ENCODE measurements around the gene AKAP8L. TPM values are rescaled to one million over a fixed set of nuclear protein-coding genes. Genes with fewer than 3 reads are reported as not detected.

AKAP8L gene
- total and polyA plus RNA-seq, 2 of the 8 experiments (the other 6 are each of a cell fraction or from before 2014, with no cell fraction given): 75.1 to 138 TPM

DNA sequence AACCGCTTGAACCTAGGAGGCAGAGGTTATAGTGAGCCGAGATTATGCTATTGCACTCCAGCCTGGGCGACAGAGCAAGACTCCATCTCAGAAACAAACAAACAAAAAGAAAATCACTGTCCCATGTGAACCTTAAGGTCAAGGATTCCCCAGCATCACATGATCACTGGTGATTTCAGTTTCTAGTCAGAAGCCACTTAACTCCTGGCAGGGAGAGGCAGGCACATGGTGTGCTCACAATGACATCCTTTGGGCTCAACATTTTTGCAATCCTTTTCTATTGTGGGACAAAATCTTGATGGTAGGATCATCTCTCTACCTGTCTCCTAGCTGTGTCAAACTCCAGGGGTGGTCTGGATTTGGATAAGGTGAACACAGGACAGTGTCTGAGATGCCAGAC is 51.3 kb downstream of the AKAP8L start:
- Histone ChIP-seq H3K23ac (ENCODE audit: insufficient read length) (no peak overlapping the region), H3K14ac (ENCODE audit: insufficient read length) (no peak overlapping the region), H4K20me1 (replicated peaks in 1 of 2; ENCODE audit: control insufficient read depth in 1 of 2, insufficient read depth in 2 of 2, low read length in 2 of 2) (peaks cover 4% of the 10 kb centered on the region in 2 experiments), H4K5ac (ENCODE audit: insufficient read length, low read depth, low read length) (no peak overlapping the region), H3K18ac (ENCODE audit: extremely low read depth, low read length) (no peak overlapping the region), H3K9me3 (ENCODE audit: insufficient read depth in 2 of 2, low read depth in 1 of 2, low read length in 1 of 2) (no peaks in the 10 kb centered on the region; a peak in 1 of 4 replicates), H3K79me1 (ENCODE audit: low read depth, low read length) (no peaks in the 10 kb centered on the region), H3K56ac (replicated peaks; ENCODE audit: insufficient read length, low read depth, low read length) (no peak overlapping the region), H3K4me3 (ENCODE audit: extremely low read depth in 1 of 4, insufficient read depth in 2 of 4, low read depth in 3 of 4, low read length in 4 of 4) (no peak overlapping the region), H3K27ac (ENCODE audit: low read depth, low read length) (no peak overlapping the region), H2BK5ac (ENCODE audit: low read depth, low read length) (no peak overlapping the region), H2BK12ac (ENCODE audit: low read depth, low read length) (no peak overlapping the region), H2AFZ (ENCODE audit: low read length) (no peak overlapping the region), H4K91ac (replicated peaks; ENCODE audit: insufficient read length, low read length) (no peak overlapping the region), H2BK20ac (ENCODE audit: low read length) (no peak overlapping the region), H3K4me2 (ENCODE audit: insufficient read depth in 1 of 2, low read depth in 2 of 2, low read length in 2 of 2) (no peak overlapping the region), H2BK15ac (ENCODE audit: low read length) (no peak overlapping the region), H3K79me2 (ENCODE audit: control insufficient read depth in 1 of 2, insufficient read depth in 2 of 2, low read length in 2 of 2) (peaks cover 0 to 8% of the 10 kb centered on the region in 2 experiments; a peak in 1 of 4 replicates), H3K36me3 (ENCODE audit: control insufficient read depth in 2 of 4, insufficient read depth in 4 of 4, low read length in 3 of 4) (peaks cover 21 to 70% (median 44%) of the 10 kb centered on the region in 4 experiments), H4K8ac (ENCODE audit: extremely low read depth, insufficient read depth, low read length) (no peak overlapping the region), H3K9ac (replicated peaks in 1 of 4; ENCODE audit: extremely low read depth in 1 of 4, low read depth in 3 of 4, low read length in 3 of 4) (no peak overlapping the region), H3K4me1 (replicated peaks in 1 of 4; ENCODE audit: control insufficient read depth in 3 of 4, insufficient read depth in 4 of 4, low read length in 3 of 4) (no peaks in the 10 kb centered on the region), H2BK120ac (replicated peaks; ENCODE audit: low read depth, low read length) (no peak overlapping the region), H3K4ac (replicated peaks; ENCODE audit: insufficient read length, low read depth, low read length) (no peak overlapping the region), H2AK5ac (ENCODE audit: low read depth, low read length) (no peak overlapping the region), H3K23me2 (ENCODE audit: low read depth, low read length) (no peaks in the 10 kb centered on the region), H3K27me3 (replicated peaks in 1 of 4; ENCODE audit: control insufficient read depth in 3 of 4, extremely low read depth in 1 of 4, insufficient read depth in 3 of 4, low read length in 3 of 4) (no peaks in the 10 kb centered on the region)
- 90% methylated on average over 3 of the region's 3 CpGs; no CpG with 5 or more reads in 1 of the 2 experiments for WGBS, 2 experiments (ENCODE audit: extremely low coverage in 1 of 2, insufficient coverage in 1 of 2, insufficient read length in 1 of 2, insufficient replicate concordance in 2 of 2, low coverage in 1 of 2, low lambda C conversion rate in 2 of 2, missing lambda C conversion rate in 1 of 2)
- DNase-seq (ENCODE audit: low read depth in 1 of 2, low spot score in 2 of 2) (no peak), FAIRE-seq (no peak)
- CTCF ChIA-PET (ENCODE audit: partially characterized antibody): interaction anchor here (1.2 to 1.3 kb wide), 2 partner anchors 28 to 116 kb away, joined by 3 read pairs; no protein-coding TSS in a partner anchor
- POLR2A ChIA-PET (ENCODE audit: partially characterized antibody): interaction anchor here (0.9 to 5.4 kb wide), 2 partner anchors 11 to 15 kb away, joined by 3 to 37 read pairs; partner anchors contain the start of gene AKAP8
- TF ChIP-seq, protein P1, sequence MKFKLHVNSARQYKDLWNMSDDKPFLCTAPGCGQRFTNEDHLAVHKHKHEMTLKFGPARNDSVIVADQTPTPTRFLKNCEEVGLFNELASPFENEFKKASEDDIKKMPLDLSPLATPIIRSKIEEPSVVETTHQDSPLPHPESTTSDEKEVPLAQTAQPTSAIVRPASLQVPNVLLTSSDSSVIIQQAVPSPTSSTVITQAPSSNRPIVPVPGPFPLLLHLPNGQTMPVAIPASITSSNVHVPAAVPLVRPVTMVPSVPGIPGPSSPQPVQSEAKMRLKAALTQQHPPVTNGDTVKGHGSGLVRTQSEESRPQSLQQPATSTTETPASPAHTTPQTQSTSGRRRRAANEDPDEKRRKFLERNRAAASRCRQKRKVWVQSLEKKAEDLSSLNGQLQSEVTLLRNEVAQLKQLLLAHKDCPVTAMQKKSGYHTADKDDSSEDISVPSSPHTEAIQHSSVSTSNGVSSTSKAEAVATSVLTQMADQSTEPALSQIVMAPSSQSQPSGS (IDR thresholded peaks at IDR 0.05; ENCODE audit: low read length): no peak
- no peak for TF ChIP-seq ASH2L (IDR thresholded peaks at IDR 0.05; ENCODE audit: low read length)
- TF ChIP-seq, protein P2, sequence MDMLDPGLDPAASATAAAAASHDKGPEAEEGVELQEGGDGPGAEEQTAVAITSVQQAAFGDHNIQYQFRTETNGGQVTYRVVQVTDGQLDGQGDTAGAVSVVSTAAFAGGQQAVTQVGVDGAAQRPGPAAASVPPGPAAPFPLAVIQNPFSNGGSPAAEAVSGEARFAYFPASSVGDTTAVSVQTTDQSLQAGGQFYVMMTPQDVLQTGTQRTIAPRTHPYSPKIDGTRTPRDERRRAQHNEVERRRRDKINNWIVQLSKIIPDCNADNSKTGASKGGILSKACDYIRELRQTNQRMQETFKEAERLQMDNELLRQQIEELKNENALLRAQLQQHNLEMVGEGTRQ (IDR thresholded peaks at IDR 0.05; ENCODE audit: low read length): no peak
- no peak for TF ChIP-seq NRF1 (IDR thresholded peaks at IDR 0.05; ENCODE audit: low read depth, low read length)
- TF ChIP-seq BRCA1 (IDR thresholded peaks at IDR 0.05; ENCODE audit: low read depth, low read length): no peak
- no peak for TF ChIP-seq JUN (IDR thresholded peaks at IDR 0.05; ENCODE audit: low read depth, low read length)
- no peak for TF ChIP-seq TCF12 (IDR thresholded peaks at IDR 0.05; ENCODE audit: low read depth, low read length)
- TF ChIP-seq RAD21 (IDR thresholded peaks at IDR 0.05 in 1 of 2, conservative IDR thresholded peaks at IDR 0.05 in 1 of 2; ENCODE audit: low read depth in 2 of 2, low read length in 2 of 2): no peak
- no peak for TF ChIP-seq RBBP5 (IDR thresholded peaks at IDR 0.05; ENCODE audit: borderline replicate concordance, low read depth, low read length)
- TF ChIP-seq BCL11A (IDR thresholded peaks at IDR 0.05; ENCODE audit: low read depth in 2 of 2, low read length in 2 of 2): no peak
- TF ChIP-seq FOSL1 (IDR thresholded peaks at IDR 0.05; ENCODE audit: insufficient read depth, low read depth, low read length): no peak

All from H1 (cell line).